Liver (tissue), 9 donors: ENCODE data around the gene ABITRAM. TPM values are rescaled to one million over a fixed set of nuclear protein-coding genes. Genes with fewer than 3 reads are reported as not detected.

Source experiments
- DNase-seq: peaks from one replicate; pipeline ENCODE4 v3.0.0-alpha.2; 2017; ENCODE audit warnings: low spot score
- H3K27ac ChIP-seq, 2 donors: one replicate each; pipeline ENCODE4 v1.7.0; 2013; ENCODE audit warnings: inconsistent platforms in 2 of 2, low read length in 2 of 2, control low read depth in 1 of 2, low read depth in 1 of 2, mild to moderate bottlenecking in 1 of 2
- H3K27me3 ChIP-seq, 4 donors: one replicate each; pipeline versions ENCODE4 v1.6.1 to v1.7.0; 2013; ENCODE audit warnings: low read length in 3 of 4, inconsistent platforms in 1 of 4, mild to moderate bottlenecking in 1 of 4, moderate library complexity in 1 of 4; ENCODE audit not compliant: control insufficient read depth in 4 of 4, insufficient read depth in 4 of 4
- H3K36me3 ChIP-seq, 4 donors: one replicate each; pipeline versions ENCODE4 v1.6.1 to v1.7.0; 2013; ENCODE audit warnings: low read length in 3 of 4, mild to moderate bottlenecking in 3 of 4, low read depth in 1 of 4, moderate library complexity in 1 of 4; ENCODE audit not compliant: control insufficient read depth in 4 of 4, insufficient read depth in 3 of 4
- H3K4me1 ChIP-seq, 4 donors: one replicate each; pipeline versions ENCODE4 v1.6.1 to v1.7.0; 2013; ENCODE audit warnings: low read length in 3 of 4, mild to moderate bottlenecking in 3 of 4, moderate library complexity in 1 of 4; ENCODE audit not compliant: control insufficient read depth in 4 of 4, insufficient read depth in 4 of 4
- H3K4me3 ChIP-seq, 3 donors: one replicate each; pipeline versions ENCODE4 v1.6.1 to v1.7.0; 2013; ENCODE audit warnings: low read length in 3 of 3, control low read depth in 1 of 3, low read depth in 1 of 3, mild to moderate bottlenecking in 1 of 3
- H3K9ac ChIP-seq, 2 donors: one replicate each; pipeline ENCODE4 v1.7.0; 2013; ENCODE audit warnings: low read length in 2 of 2, mild to moderate bottlenecking in 2 of 2, moderate library complexity in 2 of 2, control low read depth in 1 of 2, low read depth in 1 of 2
- H3K9me3 ChIP-seq, 4 donors: one replicate each; pipeline versions ENCODE4 v1.6.1 to v1.7.0; 2013; ENCODE audit warnings: low read length in 3 of 4; ENCODE audit not compliant: control insufficient read depth in 4 of 4
- ATF3 ChIP-seq: IDR thresholded peaks from 2 replicates; pipeline ENCODE4 v1.6.1; 2016; ENCODE audit warnings: antibody characterized with exemption
- EGR1 ChIP-seq, 2 donors: IDR thresholded peaks; 2 replicates each; pipeline ENCODE4 v1.6.1; 2016 to 2018; ENCODE audit warnings: antibody characterized with exemption in 2 of 2, low read depth in 2 of 2
- FOXA1 ChIP-seq: IDR thresholded peaks from 2 replicates; pipeline ENCODE4 v1.6.1; 2016; ENCODE audit warnings: antibody characterized with exemption
- GABPA ChIP-seq, 2 donors: IDR thresholded peaks in 1 of 2; conservative IDR thresholded peaks in 1 of 2; 2 replicates each; pipeline ENCODE4 v1.6.1; 2016; ENCODE audit warnings: antibody characterized with exemption in 2 of 2, mild to moderate bottlenecking in 1 of 2, moderate library complexity in 1 of 2
- HNF4A ChIP-seq, 2 donors: conservative IDR thresholded peaks; 2 replicates each; pipeline ENCODE4 v1.6.1; 2016; ENCODE audit warnings: antibody characterized with exemption in 2 of 2, mild to moderate bottlenecking in 2 of 2
- HNF4G ChIP-seq: IDR thresholded peaks from 2 replicates; pipeline ENCODE4 v1.6.1; 2016; ENCODE audit warnings: antibody characterized with exemption
- JUND ChIP-seq, 2 donors: IDR thresholded peaks; 2 replicates each; pipeline ENCODE4 v1.6.1; 2016; ENCODE audit warnings: antibody characterized with exemption in 2 of 2
- MAX ChIP-seq: IDR thresholded peaks from 2 replicates; pipeline ENCODE4 v1.6.1; 2016; ENCODE audit warnings: antibody characterized with exemption
- NR2F2 ChIP-seq: IDR thresholded peaks from 2 replicates; pipeline ENCODE4 v1.6.1; 2016; ENCODE audit warnings: antibody characterized with exemption
- RAD21 ChIP-seq, 2 donors: IDR thresholded peaks; 2 replicates each; pipeline ENCODE4 v1.6.1; 2016; ENCODE audit warnings: antibody characterized with exemption in 2 of 2, mild to moderate bottlenecking in 2 of 2
- REST ChIP-seq: IDR thresholded peaks from 2 replicates; pipeline ENCODE4 v1.6.1; 2016; ENCODE audit warnings: antibody characterized with exemption, mild to moderate bottlenecking
- RXRA ChIP-seq, 2 donors: IDR thresholded peaks; 2 replicates each; pipeline ENCODE4 v1.6.1; 2017 to 2018; ENCODE audit warnings: antibody characterized with exemption in 2 of 2, mild to moderate bottlenecking in 1 of 2
- YY1 ChIP-seq: IDR thresholded peaks from 2 replicates; pipeline ENCODE4 v1.6.1; 2016; ENCODE audit warnings: antibody characterized with exemption, mild to moderate bottlenecking
- WGBS: extraction: QIAGEN DNeasy Blood & Tissue Kit; methylation state at CpG from one replicate; pipeline ENCODE4 v1.1.7; 2013; 5-methylcytosine and 5-hydroxymethylcytosine counted together
- polyA plus RNA-seq, 2 donors: library from polyadenylated mRNA; stranded (reverse) in 1 of 2; unstranded in 1 of 2; fragments of 200-250 nt in 1 of 2; fragments of >200 nt in 1 of 2; fragmentation: Nextera tagmentation in 1 of 2; extraction: Ambion mirVana in 1 of 2; gene quantifications; one replicate each; pipeline versions ENCODE4 v1.2.1 to v1.2.3, GENCODE V29; 2013 to 2015
- total RNA-seq, 2 donors: library from RNA; depleted of rRNA; stranded (reverse); fragments of >200 nt; gene quantifications; one replicate each; pipeline ENCODE4 v1.2.3, GENCODE V29; 2014
- TF ChIP-seq, protein P1 (sequence below): IDR thresholded peaks from 2 replicates; pipeline ENCODE4 v1.6.1; 2016; ENCODE audit warnings: antibody characterized with exemption
- donor health status: healthy.
- donor health status: healthy.
- donor health status: healthy.
- donor health status: healthy.
- donor health status: healthy.

ABITRAM gene
- total and polyA plus RNA-seq, 4 donors: 3.5 to 8.2 (median 5.5) TPM

- H3K9ac ChIP-seq: no peak overlapping the region
- 77% methylated on average over 5 of the region's 5 CpGs for WGBS
- no peaks in the 10 kb centered on the region for H3K4me1 ChIP-seq
- TF ChIP-seq, protein P1, sequence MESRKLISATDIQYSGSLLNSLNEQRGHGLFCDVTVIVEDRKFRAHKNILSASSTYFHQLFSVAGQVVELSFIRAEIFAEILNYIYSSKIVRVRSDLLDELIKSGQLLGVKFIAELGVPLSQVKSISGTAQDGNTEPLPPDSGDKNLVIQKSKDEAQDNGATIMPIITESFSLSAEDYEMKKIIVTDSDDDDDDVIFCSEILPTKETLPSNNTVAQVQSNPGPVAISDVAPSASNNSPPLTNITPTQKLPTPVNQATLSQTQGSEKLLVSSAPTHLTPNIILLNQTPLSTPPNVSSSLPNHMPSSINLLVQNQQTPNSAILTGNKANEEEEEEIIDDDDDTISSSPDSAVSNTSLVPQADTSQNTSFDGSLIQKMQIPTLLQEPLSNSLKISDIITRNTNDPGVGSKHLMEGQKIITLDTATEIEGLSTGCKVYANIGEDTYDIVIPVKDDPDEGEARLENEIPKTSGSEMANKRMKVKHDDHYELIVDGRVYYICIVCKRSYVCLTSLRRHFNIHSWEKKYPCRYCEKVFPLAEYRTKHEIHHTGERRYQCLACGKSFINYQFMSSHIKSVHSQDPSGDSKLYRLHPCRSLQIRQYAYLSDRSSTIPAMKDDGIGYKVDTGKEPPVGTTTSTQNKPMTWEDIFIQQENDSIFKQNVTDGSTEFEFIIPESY: no peak
- TF ChIP-seq ATF3: no peak
- TF ChIP-seq EGR1 (IDR thresholded peaks at IDR 0.05; ENCODE audit: low read depth in 2 of 2): no peak
- no peak for TF ChIP-seq MAX
- TF ChIP-seq NR2F2: no peak
- no peak for TF ChIP-seq REST
- no peak for TF ChIP-seq RAD21 (IDR thresholded peaks at IDR 0.05)
- TF ChIP-seq HNF4G: no peak
- TF ChIP-seq YY1: no peak
- no peak for TF ChIP-seq RXRA (IDR thresholded peaks at IDR 0.05)
- TF ChIP-seq FOXA1: no peak
- H3K36me3 ChIP-seq: peaks cover 0 to 6% (median 2%) of the 10 kb centered on the region in 4 donors
- H3K4me3 ChIP-seq: no peak overlapping the region
- no peak for DNase-seq
- no peaks in the 10 kb centered on the region for H3K27me3 ChIP-seq
- H3K9me3 ChIP-seq: no peaks in the 10 kb centered on the region
- no peak overlapping the region for H3K27ac ChIP-seq
Measured at GRCh38 chr9:108973895-108974294, 39.7 kb downstream of the ABITRAM start.

GRCh38 chr9:108978205-108978604 lies 44.0 kb downstream of the ABITRAM start:
- H3K4me3 ChIP-seq: no peak overlapping the region
- H3K9me3 ChIP-seq: no peaks in the 10 kb centered on the region
- no peak for DNase-seq
- 66% methylated on average over 1 of the region's 1 CpG for WGBS
- no peaks in the 10 kb centered on the region for H3K27me3 ChIP-seq
- H3K27ac ChIP-seq: no peak overlapping the region
- H3K9ac ChIP-seq: no peak overlapping the region
- H3K36me3 ChIP-seq: peaks cover 0 to 6% (median 4%) of the 10 kb centered on the region in 4 donors
- no peaks in the 10 kb centered on the region for H3K4me1 ChIP-seq
- no peak for TF ChIP-seq REST
- no peak for TF ChIP-seq GABPA (IDR thresholded peaks at IDR 0.05 in 1 of 2, conservative IDR thresholded peaks at IDR 0.05 in 1 of 2)
- TF ChIP-seq HNF4A (conservative IDR thresholded peaks at IDR 0.05): no peak
- no peak for TF ChIP-seq JUND (IDR thresholded peaks at IDR 0.05)
- no peak for TF ChIP-seq RXRA (IDR thresholded peaks at IDR 0.05)
